Hematopoietic multipotent progenitor cell (in vitro differentiated cells): Measurements from ENCODE around the gene SHOX. TPM values are rescaled to one million over a fixed set of nuclear protein-coding genes. Genes with fewer than 3 reads are reported as not detected.
"Not testable (repeated sequence)": the region's sequence is repeated elsewhere in the genome, so short reads cannot be mapped to it uniquely, and the experiment has no call there.

ENCODE experiments used
- DNase-seq, 3 donors: peaks; one replicate each; pipeline ENCODE4 v3.0.0-alpha.2; 2011 to 2015; ENCODE audit warnings: low read depth in 2 of 3, low spot score in 2 of 3
- total RNA-seq: library from RNA; depleted of rRNA; stranded (reverse); fragments of >200 nt; gene quantifications from one replicate; pipeline ENCODE4 v1.2.3, GENCODE V29; 2012

SHOX gene
- total RNA-seq, 1 donor = not detected

GRCh38 chrX:621705-622503 lies 8.7 kb upstream of the SHOX start:
- no peak for DNase-seq

DNA sequence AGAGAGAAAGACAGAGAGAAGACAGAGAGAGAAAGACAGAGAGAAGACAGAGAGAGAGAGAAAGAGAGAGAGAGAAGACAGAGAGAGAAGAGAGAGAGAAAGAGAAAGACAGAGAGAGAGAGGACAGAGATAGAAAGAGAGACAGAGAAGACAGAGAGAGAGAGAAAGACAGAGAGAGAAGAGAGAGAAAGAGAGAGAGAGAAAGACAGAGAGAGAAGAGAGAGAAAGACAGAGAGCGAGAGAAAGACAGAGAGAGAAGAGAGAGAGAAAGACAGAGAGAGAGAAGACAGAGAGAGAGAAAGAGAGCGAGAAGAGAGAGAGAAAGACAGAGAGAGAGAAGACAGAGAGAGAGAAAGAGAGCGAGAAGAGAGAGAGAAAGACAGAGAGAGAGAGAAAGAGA lies 7.8 kb upstream of the SHOX start:
- not testable (repeated sequence) for DNase-seq

GRCh38 chrX:623268-623598 lies 7.4 kb upstream of the SHOX start:
- DNase-seq = no peak

DNA sequence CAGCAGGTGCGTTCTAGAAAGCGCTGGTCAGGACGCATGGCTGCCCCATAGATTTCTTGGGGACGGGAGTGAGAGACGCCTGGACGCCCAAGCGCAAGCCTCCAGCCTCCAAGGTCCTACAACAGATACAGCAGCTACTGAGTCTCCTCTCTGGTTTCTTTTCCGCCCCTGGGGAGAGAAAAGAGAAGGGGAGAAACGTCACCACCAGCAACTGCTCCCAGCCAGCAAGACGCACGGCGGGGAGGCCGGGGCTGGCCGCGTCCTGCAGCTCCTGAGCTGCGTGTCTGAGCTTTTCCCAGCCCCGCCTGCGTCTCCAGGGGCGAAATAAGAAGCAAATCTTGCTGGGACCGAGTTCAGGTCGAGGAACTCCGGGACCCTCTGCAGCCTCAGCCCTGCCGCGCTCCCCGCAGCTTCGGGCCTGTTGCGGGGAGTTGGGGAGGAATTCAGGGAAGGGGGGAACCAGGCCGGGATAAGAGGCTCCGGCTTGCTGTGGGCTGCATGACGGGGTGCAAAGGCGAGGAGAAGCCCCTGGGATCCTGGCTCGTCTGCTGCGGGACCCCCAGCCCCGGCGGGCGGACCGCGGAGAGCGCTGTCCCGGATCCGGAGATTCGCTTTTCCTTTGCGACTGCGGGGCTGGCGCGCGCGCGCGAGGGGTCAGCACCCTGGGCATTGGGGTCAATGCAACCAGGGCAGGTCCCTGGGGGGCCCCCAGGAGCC lies 6.8 kb upstream of the SHOX start:
- no peak for DNase-seq

DNA sequence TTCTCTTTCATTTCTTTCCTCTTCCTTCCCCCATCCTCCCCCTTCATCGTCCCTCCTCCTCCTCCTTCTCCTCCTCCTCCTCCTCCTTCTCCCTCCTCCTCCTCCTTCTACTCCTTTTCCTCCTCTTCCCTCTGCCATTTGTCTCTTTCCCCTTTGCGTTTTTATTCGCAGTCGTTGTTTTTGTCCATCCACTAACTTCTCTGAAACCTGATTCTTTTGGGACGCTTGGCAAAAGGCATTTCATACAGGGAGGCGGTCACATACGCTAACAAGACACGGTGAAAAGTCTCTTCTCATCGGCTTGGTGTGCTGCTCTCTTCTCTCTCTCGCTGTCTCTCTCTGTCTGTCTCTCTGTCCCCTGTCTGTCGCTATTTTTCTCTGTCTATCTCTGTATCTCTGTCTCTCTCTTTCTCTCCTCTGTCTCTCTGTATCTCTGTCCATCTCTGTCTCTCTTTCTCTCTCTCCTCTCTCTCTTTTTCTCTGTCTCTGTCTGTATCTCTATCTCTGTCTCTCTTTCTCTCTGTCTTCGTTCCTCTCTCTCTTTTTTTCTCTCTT lies 5.4 kb upstream of the SHOX start:
- DNase-seq = no peak

DNA sequence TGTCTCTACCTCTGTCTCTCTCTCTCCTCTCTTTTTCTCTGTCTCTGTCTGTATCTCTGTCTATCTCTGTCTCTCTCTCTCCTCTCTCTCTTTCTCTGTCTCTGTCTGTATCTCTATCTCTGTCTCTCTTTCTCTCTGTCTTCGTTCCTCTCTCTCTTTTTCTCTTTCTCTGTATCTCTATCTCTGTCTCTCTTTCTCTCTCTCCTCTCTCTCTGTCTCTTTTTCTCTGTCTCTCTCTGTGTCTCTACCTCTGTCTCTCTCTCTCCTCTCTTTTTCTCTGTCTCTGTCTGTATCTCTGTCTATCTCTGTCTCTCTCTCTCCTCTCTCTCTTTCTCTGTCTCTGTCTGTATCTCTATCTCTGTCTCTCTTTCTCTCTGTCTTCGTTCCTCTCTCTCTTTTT lies 4.5 kb upstream of the SHOX start:
- not testable (repeated sequence) for DNase-seq

- DNase-seq = no peak
Observed at GRCh38 chrX:626745-627509, 3.7 kb upstream of the SHOX start.

DNA sequence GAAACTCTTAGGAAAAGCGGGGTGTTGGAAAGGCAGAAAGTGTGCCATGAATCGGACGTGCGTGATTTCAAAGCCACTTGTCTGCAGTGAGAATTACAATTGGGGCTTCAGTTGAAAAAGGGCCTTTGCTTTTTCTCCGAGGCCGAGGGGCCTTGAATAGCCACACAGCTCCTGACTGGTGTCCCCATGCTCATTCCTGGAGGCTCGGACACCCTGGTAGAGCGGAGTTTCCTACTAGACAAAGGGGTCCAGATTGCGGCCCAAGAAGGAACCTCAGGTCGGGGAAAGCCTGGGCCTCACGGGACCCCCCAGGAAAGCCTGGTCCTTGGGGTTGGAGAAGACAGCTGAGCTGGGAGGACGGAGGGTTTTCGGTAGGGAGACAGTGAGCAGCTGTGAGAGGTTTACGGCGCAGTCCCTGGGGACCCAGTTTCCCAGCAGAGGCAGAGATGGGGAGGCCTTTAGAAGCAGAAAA lies 3.0 kb upstream of the SHOX start:
- DNase-seq = no peak

DNA sequence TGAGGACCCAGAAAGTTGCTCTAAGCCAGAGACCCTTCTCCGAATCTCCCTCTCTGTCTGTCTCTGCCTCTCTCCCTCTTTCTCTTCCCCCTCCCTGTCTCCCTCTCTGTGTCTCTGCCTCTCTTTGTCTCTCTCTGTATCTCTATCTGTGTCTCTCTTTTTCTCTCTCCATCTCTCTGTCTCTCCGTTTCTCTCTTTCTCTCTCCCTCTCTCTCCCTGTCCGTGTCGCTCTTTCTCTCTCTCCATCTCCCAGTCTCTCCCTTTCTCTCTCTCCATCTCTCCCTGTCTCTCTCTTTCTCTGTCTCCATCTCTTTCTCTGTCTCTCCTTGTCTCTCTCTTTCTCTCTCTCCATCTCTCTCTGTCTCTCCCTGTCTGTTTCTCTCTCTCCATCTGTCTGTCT lies 2.6 kb upstream of the SHOX start:
- DNase-seq = no peak

DNA sequence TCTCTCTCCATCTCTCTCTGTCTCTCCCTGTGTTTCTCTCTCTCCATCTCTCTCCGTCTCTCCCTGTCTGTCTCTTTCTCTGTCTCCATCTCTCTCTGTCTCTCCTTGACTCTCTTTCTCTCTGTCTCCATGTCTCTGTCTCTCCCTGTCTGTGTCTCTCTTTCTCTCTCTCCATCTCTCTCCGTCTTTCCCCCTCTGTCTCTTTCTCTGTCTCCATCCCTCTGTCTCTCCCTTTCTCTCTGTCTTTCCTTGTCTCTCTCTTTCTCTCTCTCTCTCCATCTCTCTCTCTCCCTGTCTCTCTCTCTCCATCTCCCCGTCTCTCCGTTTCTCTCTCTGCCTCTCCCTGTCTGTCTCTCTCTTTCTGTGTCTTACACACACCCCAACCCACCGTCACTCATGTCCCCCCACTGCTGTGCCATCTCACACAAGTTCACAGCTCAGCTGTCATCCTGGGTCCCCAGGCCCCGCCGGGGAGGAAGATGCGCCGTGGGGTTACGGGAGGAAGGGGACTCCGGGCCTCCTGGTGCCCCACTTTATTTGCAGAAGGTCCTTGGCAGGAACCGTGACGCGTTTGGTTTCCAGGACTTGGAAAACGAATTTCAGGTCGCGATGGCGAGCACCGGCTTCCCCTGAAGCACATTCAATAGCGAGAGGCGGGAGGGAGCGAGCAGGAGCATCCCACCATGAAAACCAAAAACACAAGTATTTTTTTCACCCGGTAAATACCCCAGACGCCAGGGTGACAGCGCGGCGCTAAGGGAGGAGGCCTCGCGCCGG lies 1.2 kb upstream of the SHOX start:
- no peak for DNase-seq

- no peak for DNase-seq
Observed at GRCh38 chrX:630007-630611, 482 bp upstream of the SHOX start.

GRCh38 chrX:631802-632365 lies 1.3 kb downstream of the SHOX start:
- no peak for DNase-seq

DNA sequence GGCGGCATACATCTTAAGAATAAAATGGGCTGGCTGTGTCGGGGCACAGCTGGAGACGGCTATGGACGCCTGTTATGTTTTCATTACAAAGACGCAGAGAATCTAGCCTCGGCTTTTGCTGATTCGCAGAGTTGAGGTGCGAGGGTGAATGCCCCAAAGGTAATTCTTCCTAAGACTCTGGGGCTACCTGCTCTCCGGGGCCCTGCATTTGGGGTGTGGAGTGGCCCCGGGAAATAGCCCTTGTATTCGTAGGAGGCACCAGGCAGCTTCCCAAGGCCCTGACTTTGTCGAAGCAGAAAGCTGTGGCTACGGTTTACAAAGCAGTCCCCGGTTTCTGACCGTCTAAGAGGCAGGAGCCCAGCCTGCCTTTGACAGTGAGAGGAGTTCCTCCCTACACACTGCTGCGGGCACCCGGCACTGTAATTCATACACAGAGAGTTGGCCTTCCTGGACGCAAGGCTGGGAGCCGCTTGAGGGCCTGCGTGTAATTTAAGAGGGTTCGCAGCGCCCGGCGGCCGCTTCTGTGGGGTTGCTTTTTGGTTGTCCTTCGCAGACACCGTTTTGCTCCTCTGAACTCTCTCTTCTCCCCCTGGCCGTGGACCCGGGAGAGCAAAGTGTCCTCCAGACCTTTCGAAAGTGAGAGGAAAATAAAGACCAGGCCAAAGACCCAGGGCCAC lies 1.9 kb downstream of the SHOX start:
- DNase-seq = no peak

GRCh38 chrX:633043-633984 lies 2.7 kb downstream of the SHOX start:
- no peak for DNase-seq

DNA sequence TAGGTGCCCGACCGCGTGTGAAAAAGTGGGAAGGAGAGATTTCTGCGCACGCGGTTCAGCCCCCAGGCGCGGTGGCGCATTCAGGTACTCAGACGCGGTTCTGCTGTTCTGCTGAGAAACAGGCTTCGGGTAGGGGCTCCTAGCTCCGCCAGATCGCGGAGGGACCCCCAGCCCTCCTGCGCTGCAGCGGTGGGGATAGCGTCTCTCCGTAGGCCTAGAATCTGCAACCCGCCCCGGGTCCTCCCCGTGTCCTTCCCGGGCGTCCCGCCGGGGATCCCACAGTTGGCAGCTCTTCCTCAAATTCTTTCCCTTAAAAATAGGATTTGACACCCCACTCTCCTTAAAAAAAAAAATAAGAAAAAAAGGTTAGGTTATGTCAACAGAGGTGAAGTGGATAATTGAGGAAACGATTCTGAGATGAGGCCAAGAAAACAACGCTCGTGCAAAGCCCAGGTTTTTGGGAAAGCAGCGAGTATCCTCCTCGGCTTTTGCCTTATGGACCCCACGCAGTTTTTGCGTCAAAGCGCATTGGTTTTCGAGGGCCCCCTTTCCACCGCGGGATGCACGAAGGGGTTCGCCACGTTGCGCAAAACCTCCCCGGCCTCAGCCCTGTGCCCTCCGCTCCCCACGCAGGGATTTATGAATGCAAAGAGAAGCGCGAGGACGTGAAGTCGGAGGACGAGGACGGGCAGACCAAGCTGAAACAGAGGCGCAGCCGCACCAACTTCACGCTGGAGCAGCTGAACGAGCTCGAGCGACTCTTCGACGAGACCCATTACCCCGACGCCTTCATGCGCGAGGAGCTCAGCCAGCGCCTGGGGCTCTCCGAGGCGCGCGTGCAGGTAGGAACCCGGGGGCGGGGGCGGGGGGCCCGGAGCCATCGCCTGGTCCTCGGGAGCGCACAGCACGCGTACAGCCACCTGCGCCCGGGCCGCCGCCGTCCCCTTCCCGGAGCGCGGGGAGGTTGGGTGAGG lies 3.7 kb downstream of the SHOX start:
- no peak for DNase-seq

- DNase-seq = no peak
Observed at GRCh38 chrX:635428-636090, 5.0 kb downstream of the SHOX start.
